IMR-90 (cell line): ENCODE data around the gene KDM2A. TPM values are rescaled to one million over a fixed set of nuclear protein-coding genes. Genes with fewer than 3 reads are reported as not detected.

Experiments used
- ATAC-seq: fragments of 200-7000 bp; cut with Tn5 transposase; 2 replicates; pipeline ENCODE4 v1.9.1; 2020; ENCODE audit warnings: low read depth, mild to moderate bottlenecking, moderate library complexity
- BruUV-seq: library from RNA; stranded (reverse); fragments of 400-500 nt; replicated peaks from 2 replicates; lab custom pipeline; 2021; lab: Mats Ljungman, UMichigan
- CTCF ChIA-PET: fragments of 300-600 bp; formaldehyde crosslinking; extraction: SDS; loops from one replicate; lab custom pipeline; 2021; ENCODE audit warnings: antibody characterized with exemption; lab: Yijun Ruan, JAX
- POLR2A ChIA-PET: fragments of 300-600 bp; sonication (Branson Sonifier 250); formaldehyde crosslinking; loops from one replicate; lab custom pipeline; 2022; ENCODE audit warnings: antibody characterized with exemption; ENCODE audit not compliant: unreplicated experiment; lab: Charles Lee
- DNase-seq: peaks from one replicate; pipeline ENCODE4 v3.0.0; 2013
- H2AFZ ChIP-seq: replicated peaks from 2 replicates; pipeline ENCODE3; 2013; ENCODE audit warnings: low read length, mild to moderate bottlenecking; ENCODE audit not compliant: poor library complexity
- H2AK5ac ChIP-seq: 2 replicates; pipeline ENCODE4 v1.6.1; 2013; ENCODE audit warnings: low read depth, low read length, inconsistent platforms
- H2AK9ac ChIP-seq: replicated peaks from 2 replicates; pipeline ENCODE3; 2013; ENCODE audit warnings: mild to moderate bottlenecking, low read depth, low read length, moderate library complexity; ENCODE audit not compliant: poor library complexity
- H2BK120ac ChIP-seq: 2 replicates; pipeline ENCODE4 v1.6.1; 2013; ENCODE audit warnings: low read depth, low read length, inconsistent platforms
- H2BK15ac ChIP-seq: 3 replicates; pipeline ENCODE4 v1.6.1; 2013; ENCODE audit warnings: low read depth, low read length, inconsistent platforms
- H2BK20ac ChIP-seq: 2 replicates; pipeline ENCODE4 v1.6.1; 2013; ENCODE audit warnings: low read depth, mild to moderate bottlenecking, inconsistent platforms, low read length, moderate library complexity
- H2BK5ac ChIP-seq: 2 replicates; pipeline ENCODE4 v1.6.1; 2013; ENCODE audit warnings: mild to moderate bottlenecking, low read depth, low read length, inconsistent platforms; ENCODE audit not compliant: poor library complexity, severe bottlenecking
- H3K14ac ChIP-seq: replicated peaks from 2 replicates; pipeline ENCODE4 v1.6.1; 2013; ENCODE audit warnings: low read depth, low read length, inconsistent platforms
- H3K18ac ChIP-seq: 2 replicates; pipeline ENCODE4 v1.6.1; 2013; ENCODE audit warnings: low read depth, low read length, control low read depth
- H3K23ac ChIP-seq: 2 replicates; pipeline ENCODE4 v1.6.1; 2013; ENCODE audit warnings: low read depth, low read length, inconsistent platforms
- H3K27ac ChIP-seq: 2 replicates; pipeline ENCODE4 v1.5.1; 2013; ENCODE audit warnings: mild to moderate bottlenecking, control low read depth, low read length; ENCODE audit not compliant: insufficient read depth
- H3K27me3 ChIP-seq: 2 replicates; pipeline ENCODE4 v1.6.1; 2013; ENCODE audit warnings: low read length; ENCODE audit not compliant: control insufficient read depth, insufficient read depth
- H3K36me3 ChIP-seq: 2 replicates; pipeline ENCODE4 v1.6.1; 2013; ENCODE audit warnings: low read length, mixed read lengths; ENCODE audit not compliant: control insufficient read depth, insufficient read depth
- H3K4ac ChIP-seq: 2 replicates; pipeline ENCODE4 v1.6.1; 2013; ENCODE audit warnings: low read depth, low read length, inconsistent platforms
- H3K4me1 ChIP-seq: 2 replicates; pipeline ENCODE4 v1.6.1; 2013; ENCODE audit warnings: low read length, mixed read lengths; ENCODE audit not compliant: control insufficient read depth, insufficient read depth
- H3K4me2 ChIP-seq: 2 replicates; pipeline ENCODE4 v1.6.1; 2013; ENCODE audit warnings: low read depth, mild to moderate bottlenecking, control low read depth, low read length, moderate library complexity
- H3K4me3 ChIP-seq: 2 replicates; pipeline ENCODE4 v1.5.1; 2013; ENCODE audit warnings: low read depth, mild to moderate bottlenecking, control low read depth, low read length, moderate library complexity; ENCODE audit not compliant: insufficient read depth
- H3K56ac ChIP-seq: 2 replicates; pipeline ENCODE4 v1.6.1; 2013; ENCODE audit warnings: low read length, inconsistent platforms; ENCODE audit not compliant: insufficient read depth; ENCODE audit errors: extremely low read depth
- H3K79me1 ChIP-seq, 2 experiments: 2 replicates each; pipeline ENCODE4 v1.6.1; 2013; ENCODE audit warnings: low read length in 2 of 2, inconsistent platforms in 1 of 2, low read depth in 1 of 2
- H3K9ac ChIP-seq: 2 replicates; pipeline ENCODE4 v1.6.1; 2013; ENCODE audit warnings: low read depth, low read length, control low read depth
- H3K9me1 ChIP-seq: 2 replicates; pipeline ENCODE4 v1.6.1; 2013; ENCODE audit warnings: low read length, inconsistent platforms; ENCODE audit not compliant: insufficient read depth
- H3K9me3 ChIP-seq: 2 replicates; pipeline ENCODE4 v1.6.1; 2013; ENCODE audit warnings: low read length; ENCODE audit not compliant: control insufficient read depth, insufficient read depth
- H4K20me1 ChIP-seq: 2 replicates; pipeline ENCODE4 v1.6.1; 2013; ENCODE audit warnings: low read length, inconsistent platforms; ENCODE audit not compliant: insufficient read depth
- H4K5ac ChIP-seq: 2 replicates; pipeline ENCODE4 v1.6.1; 2013; ENCODE audit warnings: mild to moderate bottlenecking, low read depth, low read length, control low read depth
- H4K8ac ChIP-seq, 2 experiments: 2 replicates each; pipeline ENCODE4 v1.6.1; 2013; ENCODE audit warnings: low read depth in 2 of 2, low read length in 2 of 2, control low read depth in 1 of 2, inconsistent platforms in 1 of 2
- H4K91ac ChIP-seq: 2 replicates; pipeline ENCODE4 v1.6.1; 2013; ENCODE audit warnings: low read depth, low read length, inconsistent platforms; ENCODE audit not compliant: insufficient read depth
- FOS ChIP-seq: fragments of 150-350 bp; IDR thresholded peaks from 2 replicates; pipeline ENCODE4 v1.6.1; 2016; ENCODE audit warnings: low read depth, low read length
- WGBS, 2 experiments: methylation state at CpG; one replicate each; pipeline versions ENCODE4 v1.1.5 to v1.1.7; 2013; ENCODE audit warnings: missing lambda C conversion rate in 2 of 2; ENCODE audit not compliant: insufficient read length in 1 of 2; ENCODE audit errors: extremely low coverage in 2 of 2; 5-methylcytosine and 5-hydroxymethylcytosine counted together
- dilution Hi-C: fragments of 300-500 bp; cut with HindIII; formaldehyde crosslinking; loops from one replicate; pipeline ENCODE4 v1.14.3; 2018; ENCODE audit warnings: low sequenced_read_pairs; ENCODE audit not compliant: unreplicated experiment
- in situ Hi-C: fragments of 300-500 bp; cut with MboI; formaldehyde crosslinking; loops from 3 replicates; pipeline ENCODE4 v1.14.3; 2019; ENCODE audit warnings: low sequenced_read_pairs, inconsistent platforms, mixed read lengths
- intact Hi-C: fragments of 100-400 bp; cut with micrococcal nuclease; formaldehyde crosslinking; loops from 2 replicates; pipeline ENCODE4 v1.10.0; 2022
- polyA plus RNA-seq, 3 experiments: library from polyadenylated mRNA; depleted of rRNA; stranded (reverse); fragments of >200 nt; gene quantifications; 2 replicates each; pipeline ENCODE4 v1.2.3, GENCODE V29; 2012; ENCODE audit warnings: low replicate concordance in 1 of 3
- total RNA-seq: library from RNA; depleted of rRNA; stranded (reverse); fragments of >200 nt; gene quantifications from 2 replicates; pipeline ENCODE4 v1.2.3, GENCODE V29; 2012

Gene KDM2A
- total and polyA plus RNA-seq, 2 of the 4 experiments (the other 2 are of a cell fraction) = 26.7 to 42.6 TPM

- ATAC-seq (no peak), DNase-seq (no peak)
- in situ Hi-C loops (no loop called here), dilution Hi-C loops (no loop called here), intact Hi-C loops (no loop called here)
- Histone ChIP-seq H3K9me1 (peaks cover 36% of the 10 kb centered on the region), H2BK15ac (no peak overlapping the region), H4K8ac (peak overlapping the region; percentile 72 to 93; a peak in 2 of 4 replicates), H2BK5ac (peak overlapping the region; percentile 14), H3K23ac (peak overlapping the region; percentile 76; the same call in 1 of the 2 replicates), H2BK20ac (peak overlapping the region; percentile 39), H3K4me1 (peaks cover 41% of the 10 kb centered on the region), H3K4me2 (no peak overlapping the region), H4K5ac (no peak overlapping the region), H4K20me1 (peaks cover 39% of the 10 kb centered on the region), H3K79me1 (peaks cover 27 to 100% of the 10 kb centered on the region in 2 experiments; a peak in 3 of 4 replicates), H3K4ac (peak overlapping the region; percentile 95), H4K91ac (peak overlapping the region; percentile 97), H3K4me3 (no peak overlapping the region), H2AK5ac (peak overlapping the region; percentile 86), H3K9ac (no peak overlapping the region), H3K56ac (no peak overlapping the region), H2AFZ (no peak overlapping the region), H3K14ac (peak overlapping the region; percentile 43), H2AK9ac (peak overlapping the region; percentile 86), H3K27me3 (no peaks in the 10 kb centered on the region), H3K36me3 (peaks cover 9% of the 10 kb centered on the region; the same call in 1 of the 2 replicates), H2BK120ac (peak overlapping the region; percentile 92), H3K27ac (peak overlapping the region; percentile 36), H3K9me3 (no peaks in the 10 kb centered on the region), H3K18ac (no peak overlapping the region)
- WGBS, 2 experiments = 91% methylated on average over 11 of the region's 23 CpGs; no CpG with 5 or more reads in 1 of the 2 experiments
- CTCF ChIA-PET = no interaction called here
- TF ChIP-seq FOS = no peak
- POLR2A ChIA-PET = no interaction called here
- BruUV-seq = no TSS peak
Observed at GRCh38 chr11:67272327-67273259, 153.5 kb downstream of the KDM2A start.
